ENCODE data around the gene CAPZB.

CAPZB gene

GRCh38 chr1:19345391-19345790, 139.9 kb downstream of the CAPZB start:
- Histone ChIP-seq H3K36me3 (ENCODE audit: control insufficient read depth, insufficient read depth, low read length, severe bottlenecking) (peaks cover 64% of the 10 kb centered on the region), H3K4me3 (ENCODE audit: low read length) (no peak overlapping the region), H3K9me3 (ENCODE audit: control insufficient read depth, low read length) (no peaks in the 10 kb centered on the region), H3K27me3 (replicated peaks; ENCODE audit: control insufficient read depth, insufficient read depth, low read length) (no peaks in the 10 kb centered on the region), H3K4me1 (ENCODE audit: control insufficient read depth, insufficient read depth, low read length) (peaks cover 12% of the 10 kb centered on the region), H3K9ac (ENCODE audit: low read length) (no peak overlapping the region)
- DNase-seq (ENCODE audit: low read depth), result no peak

- Histone ChIP-seq H3K4me3 (ENCODE audit: low read length) (no peak overlapping the region), H3K9me3 (ENCODE audit: control insufficient read depth, low read length) (no peaks in the 10 kb centered on the region), H3K36me3 (ENCODE audit: control insufficient read depth, insufficient read depth, low read length, severe bottlenecking) (peaks cover 64% of the 10 kb centered on the region), H3K4me1 (ENCODE audit: control insufficient read depth, insufficient read depth, low read length) (peaks cover 12% of the 10 kb centered on the region), H3K27me3 (replicated peaks; ENCODE audit: control insufficient read depth, insufficient read depth, low read length) (no peaks in the 10 kb centered on the region), H3K9ac (ENCODE audit: low read length) (no peak overlapping the region)
- no peak for DNase-seq (ENCODE audit: low read depth)
Observed at GRCh38 chr1:19344831-19345230, 140.5 kb downstream of the CAPZB start.

- peak; percentile 56 for DNase-seq (ENCODE audit: low read depth)
- Histone ChIP-seq H3K4me1 (ENCODE audit: control insufficient read depth, insufficient read depth, low read length) (peaks cover 12% of the 10 kb centered on the region), H3K27me3 (replicated peaks; ENCODE audit: control insufficient read depth, insufficient read depth, low read length) (no peaks in the 10 kb centered on the region), H3K9ac (ENCODE audit: low read length) (no peak overlapping the region), H3K4me3 (ENCODE audit: low read length) (no peak overlapping the region), H3K9me3 (ENCODE audit: control insufficient read depth, low read length) (no peaks in the 10 kb centered on the region), H3K36me3 (ENCODE audit: control insufficient read depth, insufficient read depth, low read length, severe bottlenecking) (peaks cover 64% of the 10 kb centered on the region)
Observed at GRCh38 chr1:19344372-19344810, 140.9 kb downstream of the CAPZB start.

GRCh38 chr1:19343617-19344350, 141.6 kb downstream of the CAPZB start:
- H3K36me3 ChIP-seq (ENCODE audit: control insufficient read depth, insufficient read depth, low read length, severe bottlenecking), result peaks cover 62% of the 10 kb centered on the region
- H3K27me3 ChIP-seq (replicated peaks; ENCODE audit: control insufficient read depth, insufficient read depth, low read length), result no peaks in the 10 kb centered on the region

DNA sequence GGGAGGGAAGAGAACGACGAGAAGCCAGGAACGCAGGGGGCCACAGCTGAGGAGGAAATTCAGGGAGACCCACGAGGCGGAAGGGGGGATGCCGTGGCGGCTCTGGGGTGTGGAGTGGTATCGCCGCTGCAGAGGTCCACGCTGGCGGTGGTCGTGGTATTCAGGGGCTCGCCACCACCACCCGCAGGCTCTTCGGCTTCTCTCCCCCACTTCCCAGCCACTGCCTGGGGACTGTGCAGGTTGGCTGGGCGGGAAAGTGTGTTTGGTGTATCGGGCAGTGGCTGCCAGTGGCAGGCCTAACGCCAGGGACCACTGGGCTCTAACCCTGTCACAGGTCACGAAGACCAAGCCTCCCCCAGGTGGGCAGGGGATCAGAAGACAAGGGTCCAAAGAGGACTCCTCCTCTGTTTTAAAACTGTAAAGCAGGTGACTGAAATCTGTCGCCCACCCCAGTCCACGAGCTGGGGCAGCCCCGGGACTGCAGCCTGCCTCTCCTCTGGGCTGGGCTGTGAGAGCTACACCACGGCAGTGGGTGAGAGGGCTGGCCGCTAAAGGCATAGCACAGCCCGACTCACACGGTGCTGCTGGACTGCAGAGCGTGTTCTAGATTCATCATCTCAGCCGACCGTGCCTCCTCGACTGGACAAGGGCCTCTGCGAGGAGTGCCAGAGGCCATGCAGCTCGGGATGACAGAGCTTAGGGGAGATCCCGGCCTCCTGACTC, 142.3 kb downstream of the CAPZB start:
- no peak for DNase-seq (ENCODE audit: low read depth)
- H3K9me3 ChIP-seq (ENCODE audit: control insufficient read depth, low read length), result no peaks in the 10 kb centered on the region
- H3K27me3 ChIP-seq (replicated peaks; ENCODE audit: control insufficient read depth, insufficient read depth, low read length), result no peaks in the 10 kb centered on the region
- peaks cover 54% of the 10 kb centered on the region for H3K36me3 ChIP-seq (ENCODE audit: control insufficient read depth, insufficient read depth, low read length, severe bottlenecking)
- peaks cover 12% of the 10 kb centered on the region for H3K4me1 ChIP-seq (ENCODE audit: control insufficient read depth, insufficient read depth, low read length)
- H3K4me3 ChIP-seq (ENCODE audit: low read length), result no peak overlapping the region
- H3K9ac ChIP-seq (ENCODE audit: low read length), result no peak overlapping the region

More at GRCh38 chr1:19343617-19344350, 141.6 kb downstream of the CAPZB start:
- Histone ChIP-seq H3K9me3 (ENCODE audit: control insufficient read depth, low read length) (no peaks in the 10 kb centered on the region), H3K4me3 (ENCODE audit: low read length) (no peak overlapping the region), H3K4me1 (ENCODE audit: control insufficient read depth, insufficient read depth, low read length) (peaks cover 12% of the 10 kb centered on the region), H3K9ac (ENCODE audit: low read length) (no peak overlapping the region)
- no peak for DNase-seq (ENCODE audit: low read depth)

DNA sequence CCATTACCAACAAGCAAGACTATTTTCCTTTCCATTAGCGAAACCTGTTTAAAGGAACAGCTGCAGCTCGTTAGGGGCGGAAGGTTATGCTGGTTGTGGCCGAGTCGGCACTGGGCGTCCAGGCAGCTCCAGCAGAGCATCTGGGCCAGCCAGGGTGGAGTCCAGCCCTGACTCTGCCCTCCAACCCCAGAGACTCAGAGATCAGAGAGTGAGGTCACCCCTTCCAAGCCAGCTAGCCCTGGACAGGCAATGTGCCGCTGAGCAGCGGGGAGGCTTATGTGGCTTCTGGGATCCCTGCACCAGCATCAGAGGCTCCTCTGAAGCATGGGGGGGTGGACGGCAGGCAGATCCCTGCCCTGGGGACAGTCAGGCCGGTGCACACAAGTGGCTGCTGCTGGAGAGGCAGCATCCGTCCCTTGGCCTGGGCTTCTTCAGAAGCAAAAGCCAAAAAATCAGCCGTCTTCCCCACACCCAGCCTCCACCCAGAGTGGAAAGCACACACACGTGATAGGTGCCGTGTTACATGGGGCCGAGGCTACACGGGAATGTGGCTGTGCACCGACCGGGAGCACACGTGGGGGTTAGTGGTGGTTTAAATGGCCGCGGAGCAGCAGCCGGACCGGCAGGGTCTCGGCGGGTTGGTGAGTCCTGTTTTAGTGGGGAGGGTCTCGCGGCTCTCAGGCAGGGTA, 143.1 kb downstream of the CAPZB start:
- peaks cover 12% of the 10 kb centered on the region for H3K4me1 ChIP-seq (ENCODE audit: control insufficient read depth, insufficient read depth, low read length)
- no peaks in the 10 kb centered on the region for H3K9me3 ChIP-seq (ENCODE audit: control insufficient read depth, low read length)
- H3K36me3 ChIP-seq (ENCODE audit: control insufficient read depth, insufficient read depth, low read length, severe bottlenecking), result peaks cover 53% of the 10 kb centered on the region
- H3K4me3 ChIP-seq (ENCODE audit: low read length), result no peak overlapping the region
- peak overlapping the region; percentile 49 for H3K9ac ChIP-seq (ENCODE audit: low read length)
- no peak for DNase-seq (ENCODE audit: low read depth)
- H3K27me3 ChIP-seq (replicated peaks; ENCODE audit: control insufficient read depth, insufficient read depth, low read length), result no peaks in the 10 kb centered on the region

- Histone ChIP-seq H3K9me3 (ENCODE audit: control insufficient read depth, low read length) (no peaks in the 10 kb centered on the region), H3K4me1 (ENCODE audit: control insufficient read depth, insufficient read depth, low read length) (peaks cover 12% of the 10 kb centered on the region), H3K27me3 (replicated peaks; ENCODE audit: control insufficient read depth, insufficient read depth, low read length) (no peaks in the 10 kb centered on the region), H3K36me3 (ENCODE audit: control insufficient read depth, insufficient read depth, low read length, severe bottlenecking) (peaks cover 52% of the 10 kb centered on the region), H3K4me3 (ENCODE audit: low read length) (no peak overlapping the region), H3K9ac (ENCODE audit: low read length) (peak overlapping the region; percentile 30)
- peak; percentile 81 for DNase-seq (ENCODE audit: low read depth)
Observed at GRCh38 chr1:19341201-19342061, 143.9 kb downstream of the CAPZB start.

DNA sequence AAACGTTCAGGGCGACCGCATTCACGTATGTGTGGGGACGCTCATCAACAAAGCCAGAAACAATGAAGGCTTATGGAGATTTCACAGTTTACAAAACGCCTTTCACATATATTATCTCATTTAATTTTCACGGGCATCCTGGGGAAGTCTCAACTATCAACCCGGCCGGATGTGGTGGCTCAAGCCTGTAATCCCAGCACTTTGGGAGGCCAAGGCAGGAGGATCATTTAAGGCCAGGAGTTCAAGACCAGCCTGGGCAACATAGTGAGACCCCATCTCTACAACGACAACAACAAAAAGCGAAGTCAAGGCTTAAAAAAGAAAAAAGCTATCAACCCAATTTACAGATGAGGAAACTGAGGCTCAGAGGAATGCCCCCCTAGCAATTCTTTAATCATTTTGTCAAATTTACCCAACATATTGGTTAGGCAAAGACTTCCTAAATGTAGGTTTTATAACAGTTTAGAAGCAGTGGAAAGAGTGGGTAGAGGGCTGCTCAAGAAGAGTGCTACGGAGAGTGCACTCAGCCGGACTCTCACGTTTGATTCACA, 144.9 kb downstream of the CAPZB start:
- Histone ChIP-seq H3K9ac (ENCODE audit: low read length) (no peak overlapping the region), H3K27me3 (replicated peaks; ENCODE audit: control insufficient read depth, insufficient read depth, low read length) (no peaks in the 10 kb centered on the region), H3K36me3 (ENCODE audit: control insufficient read depth, insufficient read depth, low read length, severe bottlenecking) (peaks cover 52% of the 10 kb centered on the region), H3K9me3 (ENCODE audit: control insufficient read depth, low read length) (no peaks in the 10 kb centered on the region), H3K4me1 (ENCODE audit: control insufficient read depth, insufficient read depth, low read length) (peaks cover 12% of the 10 kb centered on the region), H3K4me3 (ENCODE audit: low read length) (no peak overlapping the region)
- DNase-seq (ENCODE audit: low read depth), result no peak

DNA sequence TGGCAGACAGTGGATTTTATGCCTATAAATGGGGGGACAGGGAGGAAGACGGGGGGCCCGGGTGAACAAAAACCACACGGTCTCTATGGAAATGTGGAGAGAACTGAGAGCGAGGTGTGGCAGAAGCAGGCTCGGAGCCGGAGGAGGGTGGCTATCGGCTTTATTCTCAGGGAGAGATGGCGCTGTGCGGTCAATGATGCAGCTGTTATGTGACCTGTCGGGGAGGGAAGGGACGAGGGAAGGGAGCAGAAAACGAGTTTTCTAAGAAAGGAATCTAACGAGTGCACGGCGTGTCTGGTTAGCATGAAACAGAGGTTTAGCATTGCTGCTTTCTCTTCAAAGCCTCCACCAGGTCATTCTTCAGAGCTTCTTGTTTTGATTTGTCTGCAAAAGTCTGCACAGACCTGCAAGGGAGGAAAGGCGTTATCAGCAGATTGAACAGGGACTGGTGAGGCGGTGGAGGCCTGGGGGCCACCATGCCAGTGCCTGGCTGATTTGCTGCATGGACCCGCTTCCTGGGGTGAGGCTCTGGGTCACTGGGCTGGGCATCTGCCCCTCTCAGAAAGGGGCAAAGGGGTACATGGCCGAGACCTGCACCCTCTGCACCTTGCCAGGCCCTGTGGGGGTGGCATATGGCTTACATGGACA, 146.0 kb downstream of the CAPZB start:
- peaks cover 12% of the 10 kb centered on the region for H3K4me1 ChIP-seq (ENCODE audit: control insufficient read depth, insufficient read depth, low read length)
- H3K36me3 ChIP-seq (ENCODE audit: control insufficient read depth, insufficient read depth, low read length, severe bottlenecking), result peaks cover 41% of the 10 kb centered on the region
- H3K4me3 ChIP-seq (ENCODE audit: low read length), result no peak overlapping the region
- H3K9ac ChIP-seq (ENCODE audit: low read length), result no peak overlapping the region
- no peak for DNase-seq (ENCODE audit: low read depth)
- H3K9me3 ChIP-seq (ENCODE audit: control insufficient read depth, low read length), result no peaks in the 10 kb centered on the region
- H3K27me3 ChIP-seq (replicated peaks; ENCODE audit: control insufficient read depth, insufficient read depth, low read length), result no peaks in the 10 kb centered on the region

- H3K9ac ChIP-seq (ENCODE audit: low read length), result no peak overlapping the region
- peaks cover 12% of the 10 kb centered on the region for H3K4me1 ChIP-seq (ENCODE audit: control insufficient read depth, insufficient read depth, low read length)
- H3K9me3 ChIP-seq (ENCODE audit: control insufficient read depth, low read length), result no peaks in the 10 kb centered on the region
- H3K27me3 ChIP-seq (replicated peaks; ENCODE audit: control insufficient read depth, insufficient read depth, low read length), result no peaks in the 10 kb centered on the region
- H3K36me3 ChIP-seq (ENCODE audit: control insufficient read depth, insufficient read depth, low read length, severe bottlenecking), result peaks cover 31% of the 10 kb centered on the region
- H3K4me3 ChIP-seq (ENCODE audit: low read length), result no peak overlapping the region
- DNase-seq (ENCODE audit: low read depth), result no peak
Observed at GRCh38 chr1:19338323-19338762, 147.0 kb downstream of the CAPZB start.
